IMR-90 (cell line): ENCODE data around the gene DBF4B. TPM values are rescaled to one million over a fixed set of nuclear protein-coding genes. Genes with fewer than 3 reads are reported as not detected.

Source experiments
- ATAC-seq: fragments of 200-7000 bp; cut with Tn5 transposase; 2 replicates; pipeline ENCODE4 v1.9.1; 2020; ENCODE audit warnings: low read depth, mild to moderate bottlenecking, moderate library complexity
- BruUV-seq: library from RNA; stranded (reverse); fragments of 400-500 nt; replicated peaks from 2 replicates; lab custom pipeline; 2021; lab: Mats Ljungman, UMichigan
- CTCF ChIA-PET: fragments of 300-600 bp; formaldehyde crosslinking; extraction: SDS; loops from one replicate; lab custom pipeline; 2021; ENCODE audit warnings: antibody characterized with exemption; lab: Yijun Ruan, JAX
- POLR2A ChIA-PET: fragments of 300-600 bp; sonication (Branson Sonifier 250); formaldehyde crosslinking; loops from one replicate; lab custom pipeline; 2022; ENCODE audit warnings: antibody characterized with exemption; ENCODE audit not compliant: unreplicated experiment; lab: Charles Lee
- DNase-seq: peaks from one replicate; pipeline ENCODE4 v3.0.0; 2013
- H2AFZ ChIP-seq: replicated peaks from 2 replicates; pipeline ENCODE3; 2013; ENCODE audit warnings: low read length, mild to moderate bottlenecking; ENCODE audit not compliant: poor library complexity
- H2AK5ac ChIP-seq: 2 replicates; pipeline ENCODE4 v1.6.1; 2013; ENCODE audit warnings: low read depth, low read length, inconsistent platforms
- H2AK9ac ChIP-seq: replicated peaks from 2 replicates; pipeline ENCODE3; 2013; ENCODE audit warnings: mild to moderate bottlenecking, low read depth, low read length, moderate library complexity; ENCODE audit not compliant: poor library complexity
- H2BK120ac ChIP-seq: 2 replicates; pipeline ENCODE4 v1.6.1; 2013; ENCODE audit warnings: low read depth, low read length, inconsistent platforms
- H2BK15ac ChIP-seq: 3 replicates; pipeline ENCODE4 v1.6.1; 2013; ENCODE audit warnings: low read depth, low read length, inconsistent platforms
- H2BK20ac ChIP-seq: 2 replicates; pipeline ENCODE4 v1.6.1; 2013; ENCODE audit warnings: low read depth, mild to moderate bottlenecking, inconsistent platforms, low read length, moderate library complexity
- H2BK5ac ChIP-seq: 2 replicates; pipeline ENCODE4 v1.6.1; 2013; ENCODE audit warnings: mild to moderate bottlenecking, low read depth, low read length, inconsistent platforms; ENCODE audit not compliant: poor library complexity, severe bottlenecking
- H3K14ac ChIP-seq: replicated peaks from 2 replicates; pipeline ENCODE4 v1.6.1; 2013; ENCODE audit warnings: low read depth, low read length, inconsistent platforms
- H3K18ac ChIP-seq: 2 replicates; pipeline ENCODE4 v1.6.1; 2013; ENCODE audit warnings: low read depth, low read length, control low read depth
- H3K23ac ChIP-seq: 2 replicates; pipeline ENCODE4 v1.6.1; 2013; ENCODE audit warnings: low read depth, low read length, inconsistent platforms
- H3K27ac ChIP-seq: 2 replicates; pipeline ENCODE4 v1.5.1; 2013; ENCODE audit warnings: mild to moderate bottlenecking, control low read depth, low read length; ENCODE audit not compliant: insufficient read depth
- H3K27me3 ChIP-seq: 2 replicates; pipeline ENCODE4 v1.6.1; 2013; ENCODE audit warnings: low read length; ENCODE audit not compliant: control insufficient read depth, insufficient read depth
- H3K36me3 ChIP-seq: 2 replicates; pipeline ENCODE4 v1.6.1; 2013; ENCODE audit warnings: low read length, mixed read lengths; ENCODE audit not compliant: control insufficient read depth, insufficient read depth
- H3K4ac ChIP-seq: 2 replicates; pipeline ENCODE4 v1.6.1; 2013; ENCODE audit warnings: low read depth, low read length, inconsistent platforms
- H3K4me1 ChIP-seq: 2 replicates; pipeline ENCODE4 v1.6.1; 2013; ENCODE audit warnings: low read length, mixed read lengths; ENCODE audit not compliant: control insufficient read depth, insufficient read depth
- H3K4me2 ChIP-seq: 2 replicates; pipeline ENCODE4 v1.6.1; 2013; ENCODE audit warnings: low read depth, mild to moderate bottlenecking, control low read depth, low read length, moderate library complexity
- H3K4me3 ChIP-seq: 2 replicates; pipeline ENCODE4 v1.5.1; 2013; ENCODE audit warnings: low read depth, mild to moderate bottlenecking, control low read depth, low read length, moderate library complexity; ENCODE audit not compliant: insufficient read depth
- H3K56ac ChIP-seq: 2 replicates; pipeline ENCODE4 v1.6.1; 2013; ENCODE audit warnings: low read length, inconsistent platforms; ENCODE audit not compliant: insufficient read depth; ENCODE audit errors: extremely low read depth
- H3K79me1 ChIP-seq, 2 experiments: 2 replicates each; pipeline ENCODE4 v1.6.1; 2013; ENCODE audit warnings: low read length in 2 of 2, inconsistent platforms in 1 of 2, low read depth in 1 of 2
- H3K9ac ChIP-seq: 2 replicates; pipeline ENCODE4 v1.6.1; 2013; ENCODE audit warnings: low read depth, low read length, control low read depth
- H3K9me1 ChIP-seq: 2 replicates; pipeline ENCODE4 v1.6.1; 2013; ENCODE audit warnings: low read length, inconsistent platforms; ENCODE audit not compliant: insufficient read depth
- H3K9me3 ChIP-seq: 2 replicates; pipeline ENCODE4 v1.6.1; 2013; ENCODE audit warnings: low read length; ENCODE audit not compliant: control insufficient read depth, insufficient read depth
- H4K20me1 ChIP-seq: 2 replicates; pipeline ENCODE4 v1.6.1; 2013; ENCODE audit warnings: low read length, inconsistent platforms; ENCODE audit not compliant: insufficient read depth
- H4K5ac ChIP-seq: 2 replicates; pipeline ENCODE4 v1.6.1; 2013; ENCODE audit warnings: mild to moderate bottlenecking, low read depth, low read length, control low read depth
- H4K8ac ChIP-seq, 2 experiments: 2 replicates each; pipeline ENCODE4 v1.6.1; 2013; ENCODE audit warnings: low read depth in 2 of 2, low read length in 2 of 2, control low read depth in 1 of 2, inconsistent platforms in 1 of 2
- H4K91ac ChIP-seq: 2 replicates; pipeline ENCODE4 v1.6.1; 2013; ENCODE audit warnings: low read depth, low read length, inconsistent platforms; ENCODE audit not compliant: insufficient read depth
- BHLHE40 ChIP-seq: fragments of 150-350 bp; IDR thresholded peaks from 2 replicates; pipeline ENCODE4 v1.6.1; 2016; ENCODE audit warnings: mild to moderate bottlenecking, low read depth, low read length
- CEBPB ChIP-seq: IDR thresholded peaks from 2 replicates; pipeline ENCODE4 v1.6.1; 2012; ENCODE audit warnings: low read depth, low read length, improper control_type of control experiment
- CHD1 ChIP-seq: IDR thresholded peaks from 2 replicates; pipeline ENCODE4 v1.6.1; 2012; ENCODE audit warnings: low read depth, low read length, improper control_type of control experiment
- ELK1 ChIP-seq: fragments of 150-350 bp; IDR thresholded peaks from 2 replicates; pipeline ENCODE4 v1.6.1; 2016; ENCODE audit warnings: low read depth, mild to moderate bottlenecking, low read length, moderate library complexity, borderline replicate concordance
- FOS ChIP-seq: fragments of 150-350 bp; IDR thresholded peaks from 2 replicates; pipeline ENCODE4 v1.6.1; 2016; ENCODE audit warnings: low read depth, low read length
- MAFK ChIP-seq: IDR thresholded peaks from 2 replicates; pipeline ENCODE4 v1.6.1; 2012; ENCODE audit warnings: low read depth, low read length, improper control_type of control experiment
- MAZ ChIP-seq: IDR thresholded peaks from 2 replicates; pipeline ENCODE4 v1.6.1; 2012; ENCODE audit warnings: low read depth, mild to moderate bottlenecking, low read length, improper control_type of control experiment, moderate library complexity, borderline replicate concordance
- MXI1 ChIP-seq: IDR thresholded peaks from 2 replicates; pipeline ENCODE4 v1.6.1; 2012; ENCODE audit warnings: low read depth, mild to moderate bottlenecking, low read length, moderate library complexity, borderline replicate concordance
- NFE2L2 ChIP-seq: fragments of 150-350 bp; IDR thresholded peaks from 2 replicates; pipeline ENCODE4 v1.6.1; 2016; ENCODE audit warnings: low read depth, mild to moderate bottlenecking, low read length
- POLR2A ChIP-seq: IDR thresholded peaks from 2 replicates; pipeline ENCODE4 v1.6.1; 2012; ENCODE audit warnings: mild to moderate bottlenecking, low read depth, low read length
- RAD21 ChIP-seq: IDR thresholded peaks from 2 replicates; pipeline ENCODE4 v1.6.1; 2012; ENCODE audit warnings: low read length, improper control_type of control experiment
- RCOR1 ChIP-seq: IDR thresholded peaks from 2 replicates; pipeline ENCODE4 v1.6.1; 2012; ENCODE audit warnings: mild to moderate bottlenecking, low read length, improper control_type of control experiment; ENCODE audit not compliant: insufficient replicate concordance
- RFX5 ChIP-seq: IDR thresholded peaks from 2 replicates; pipeline ENCODE4 v1.8.0; 2012; ENCODE audit warnings: low read depth, mild to moderate bottlenecking, low read length, moderate library complexity
- SMC3 ChIP-seq: fragments of 150-350 bp; IDR thresholded peaks from 2 replicates; pipeline ENCODE4 v1.6.1; 2016; ENCODE audit warnings: low read depth, mild to moderate bottlenecking, antibody characterized with exemption, low read length, moderate library complexity
- WGBS, 2 experiments: methylation state at CpG; one replicate each; pipeline versions ENCODE4 v1.1.5 to v1.1.7; 2013; ENCODE audit warnings: missing lambda C conversion rate in 2 of 2; ENCODE audit not compliant: insufficient read length in 1 of 2; ENCODE audit errors: extremely low coverage in 2 of 2; 5-methylcytosine and 5-hydroxymethylcytosine counted together
- dilution Hi-C: fragments of 300-500 bp; cut with HindIII; formaldehyde crosslinking; loops from one replicate; pipeline ENCODE4 v1.14.3; 2018; ENCODE audit warnings: low sequenced_read_pairs; ENCODE audit not compliant: unreplicated experiment
- in situ Hi-C: fragments of 300-500 bp; cut with MboI; formaldehyde crosslinking; loops from 3 replicates; pipeline ENCODE4 v1.14.3; 2019; ENCODE audit warnings: low sequenced_read_pairs, inconsistent platforms, mixed read lengths
- intact Hi-C: fragments of 100-400 bp; cut with micrococcal nuclease; formaldehyde crosslinking; loops from 2 replicates; pipeline ENCODE4 v1.10.0; 2022
- polyA plus RNA-seq, 3 experiments: library from polyadenylated mRNA; depleted of rRNA; stranded (reverse); fragments of >200 nt; gene quantifications; 2 replicates each; pipeline ENCODE4 v1.2.3, GENCODE V29; 2012; ENCODE audit warnings: low replicate concordance in 1 of 3
- total RNA-seq: library from RNA; depleted of rRNA; stranded (reverse); fragments of >200 nt; gene quantifications from 2 replicates; pipeline ENCODE4 v1.2.3, GENCODE V29; 2012
- TF ChIP-seq, protein P1 (sequence below): fragments of 150-350 bp; IDR thresholded peaks from 2 replicates; pipeline ENCODE4 v1.6.1; 2017; ENCODE audit warnings: mild to moderate bottlenecking, antibody characterized with exemption, low read length, low read depth
- TF ChIP-seq, protein P2 (sequence below): conservative IDR thresholded peaks from 2 replicates; pipeline ENCODE4 v1.5.1; 2012; ENCODE audit warnings: mild to moderate bottlenecking, low read depth, low read length, improper control_type of control experiment

Gene DBF4B
- total and polyA plus RNA-seq, 2 of the 4 experiments (the other 2 are of a cell fraction), result 3.6 to 10.2 TPM

GRCh38 chr17:44719444-44719843 lies 11.0 kb downstream of the DBF4B start:
- ATAC-seq (no peak), DNase-seq (no peak)
- ChIA-PET CTCF (no interaction called here), POLR2A (no interaction called here)
- no CpG with 5 or more reads among the region's 1 CpG for WGBS, 2 experiments
- Histone ChIP-seq H3K4me2 (no peak overlapping the region), H2AFZ (no peak overlapping the region), H3K23ac (no peak overlapping the region), H3K36me3 (no peaks in the 10 kb centered on the region; the same call in 1 of the 2 replicates), H3K9me3 (no peaks in the 10 kb centered on the region), H3K9me1 (no peaks in the 10 kb centered on the region), H3K79me1 (peaks cover 10 to 15% of the 10 kb centered on the region in 2 experiments; a peak in 3 of 4 replicates), H2BK15ac (no peak overlapping the region), H4K20me1 (no peaks in the 10 kb centered on the region), H2AK5ac (no peak overlapping the region), H3K4me3 (no peak overlapping the region), H3K9ac (no peak overlapping the region), H3K4me1 (no peaks in the 10 kb centered on the region), H3K18ac (no peak overlapping the region), H2BK20ac (no peak overlapping the region), H2AK9ac (no peak overlapping the region), H3K4ac (no peak overlapping the region), H4K5ac (no peak overlapping the region), H4K91ac (no peak overlapping the region), H2BK5ac (no peak overlapping the region), H3K14ac (no peak overlapping the region), H4K8ac (no peak overlapping the region), H3K56ac (no peak overlapping the region), H3K27me3 (no peaks in the 10 kb centered on the region), H3K27ac (no peak overlapping the region), H2BK120ac (no peak overlapping the region)
- dilution Hi-C loops (no loop called here), intact Hi-C loops (no loop called here), in situ Hi-C loops (no loop called here)
- BruUV-seq, result no TSS peak
- TF ChIP-seq SMC3 (no peak), MAFK (no peak), ELK1 (no peak), NFE2L2 (no peak), MXI1 (no peak), RCOR1 (no peak), CEBPB (no peak), FOS (no peak), CHD1 (no peak), MAZ (no peak), POLR2A (no peak), RFX5 (no peak), BHLHE40 (no peak), RAD21 (no peak)
- TF ChIP-seq, protein P1, sequence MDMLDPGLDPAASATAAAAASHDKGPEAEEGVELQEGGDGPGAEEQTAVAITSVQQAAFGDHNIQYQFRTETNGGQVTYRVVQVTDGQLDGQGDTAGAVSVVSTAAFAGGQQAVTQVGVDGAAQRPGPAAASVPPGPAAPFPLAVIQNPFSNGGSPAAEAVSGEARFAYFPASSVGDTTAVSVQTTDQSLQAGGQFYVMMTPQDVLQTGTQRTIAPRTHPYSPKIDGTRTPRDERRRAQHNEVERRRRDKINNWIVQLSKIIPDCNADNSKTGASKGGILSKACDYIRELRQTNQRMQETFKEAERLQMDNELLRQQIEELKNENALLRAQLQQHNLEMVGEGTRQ, result no peak
- TF ChIP-seq, protein P2, sequence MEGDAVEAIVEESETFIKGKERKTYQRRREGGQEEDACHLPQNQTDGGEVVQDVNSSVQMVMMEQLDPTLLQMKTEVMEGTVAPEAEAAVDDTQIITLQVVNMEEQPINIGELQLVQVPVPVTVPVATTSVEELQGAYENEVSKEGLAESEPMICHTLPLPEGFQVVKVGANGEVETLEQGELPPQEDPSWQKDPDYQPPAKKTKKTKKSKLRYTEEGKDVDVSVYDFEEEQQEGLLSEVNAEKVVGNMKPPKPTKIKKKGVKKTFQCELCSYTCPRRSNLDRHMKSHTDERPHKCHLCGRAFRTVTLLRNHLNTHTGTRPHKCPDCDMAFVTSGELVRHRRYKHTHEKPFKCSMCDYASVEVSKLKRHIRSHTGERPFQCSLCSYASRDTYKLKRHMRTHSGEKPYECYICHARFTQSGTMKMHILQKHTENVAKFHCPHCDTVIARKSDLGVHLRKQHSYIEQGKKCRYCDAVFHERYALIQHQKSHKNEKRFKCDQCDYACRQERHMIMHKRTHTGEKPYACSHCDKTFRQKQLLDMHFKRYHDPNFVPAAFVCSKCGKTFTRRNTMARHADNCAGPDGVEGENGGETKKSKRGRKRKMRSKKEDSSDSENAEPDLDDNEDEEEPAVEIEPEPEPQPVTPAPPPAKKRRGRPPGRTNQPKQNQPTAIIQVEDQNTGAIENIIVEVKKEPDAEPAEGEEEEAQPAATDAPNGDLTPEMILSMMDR, result no peak
